Coronary artery (tissue), 2 donors: Measurements from ENCODE around the gene TLCD5.

Experiments
- DNase-seq: peaks from one replicate; pipeline ENCODE4 v3.0.0-alpha.2; 2017; ENCODE audit warnings: low spot score
- H3K27ac ChIP-seq, 2 donors: fragments of 200-600 bp; sonication (generic); one replicate each; pipeline ENCODE4 v1.5.1; 2016 to 2019
- H3K4me3 ChIP-seq: fragments of 200-600 bp; sonication (generic); 2 replicates; pipeline ENCODE4 v1.5.1; 2016; ENCODE audit warnings: mild to moderate bottlenecking, moderate library complexity
- TF ChIP-seq, protein P1 (sequence below): fragments of 200-600 bp; sonication (generic); IDR thresholded peaks from one replicate; pipeline ENCODE4 v1.5.1; 2019; ENCODE audit warnings: antibody characterized with exemption

The TLCD5 gene

GRCh38 chr11:120298461-120298860 lies 26.6 kb upstream of the TLCD5 start:
- no peak overlapping the region for H3K27ac ChIP-seq
- TF ChIP-seq, protein P1, sequence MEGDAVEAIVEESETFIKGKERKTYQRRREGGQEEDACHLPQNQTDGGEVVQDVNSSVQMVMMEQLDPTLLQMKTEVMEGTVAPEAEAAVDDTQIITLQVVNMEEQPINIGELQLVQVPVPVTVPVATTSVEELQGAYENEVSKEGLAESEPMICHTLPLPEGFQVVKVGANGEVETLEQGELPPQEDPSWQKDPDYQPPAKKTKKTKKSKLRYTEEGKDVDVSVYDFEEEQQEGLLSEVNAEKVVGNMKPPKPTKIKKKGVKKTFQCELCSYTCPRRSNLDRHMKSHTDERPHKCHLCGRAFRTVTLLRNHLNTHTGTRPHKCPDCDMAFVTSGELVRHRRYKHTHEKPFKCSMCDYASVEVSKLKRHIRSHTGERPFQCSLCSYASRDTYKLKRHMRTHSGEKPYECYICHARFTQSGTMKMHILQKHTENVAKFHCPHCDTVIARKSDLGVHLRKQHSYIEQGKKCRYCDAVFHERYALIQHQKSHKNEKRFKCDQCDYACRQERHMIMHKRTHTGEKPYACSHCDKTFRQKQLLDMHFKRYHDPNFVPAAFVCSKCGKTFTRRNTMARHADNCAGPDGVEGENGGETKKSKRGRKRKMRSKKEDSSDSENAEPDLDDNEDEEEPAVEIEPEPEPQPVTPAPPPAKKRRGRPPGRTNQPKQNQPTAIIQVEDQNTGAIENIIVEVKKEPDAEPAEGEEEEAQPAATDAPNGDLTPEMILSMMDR, result no peak
- DNase-seq, result no peak

GRCh38 chr11:120302001-120302805 lies 22.9 kb upstream of the TLCD5 start:
- no peak overlapping the region for H3K27ac ChIP-seq
- TF ChIP-seq, protein P1, result no peak
- DNase-seq, result no peak
- H3K4me3 ChIP-seq, result no peak overlapping the region

More at GRCh38 chr11:120298461-120298860, 26.6 kb upstream of the TLCD5 start:
- H3K4me3 ChIP-seq, result no peak overlapping the region

GRCh38 chr11:120303004-120303637 lies 22.0 kb upstream of the TLCD5 start:
- no peak for DNase-seq
- no peak overlapping the region for H3K27ac ChIP-seq
- no peak overlapping the region for H3K4me3 ChIP-seq
- TF ChIP-seq, protein P1, result peak; percentile 87

GRCh38 chr11:120304526-120304925 lies 20.6 kb upstream of the TLCD5 start:
- TF ChIP-seq, protein P1, result no peak
- H3K27ac ChIP-seq, result no peak overlapping the region
- DNase-seq, result no peak

GRCh38 chr11:120305286-120305685 lies 19.8 kb upstream of the TLCD5 start:
- DNase-seq, result no peak
- Histone ChIP-seq H3K4me3 (no peak overlapping the region), H3K27ac (no peak overlapping the region)
- TF ChIP-seq, protein P1, result no peak

More at GRCh38 chr11:120304526-120304925, 20.6 kb upstream of the TLCD5 start:
- no peak overlapping the region for H3K4me3 ChIP-seq

- TF ChIP-seq, protein P1, result no peak
- no peak overlapping the region for H3K27ac ChIP-seq
- no peak for DNase-seq
These were observed 18.4 kb upstream of the TLCD5 start for GRCh38 chr11:120306519-120307242.

More at GRCh38 chr11:120306519-120307242, 18.4 kb upstream of the TLCD5 start:
- H3K4me3 ChIP-seq, result no peak overlapping the region
